ENCODE measurements around the gene BEX4.
A peak's percentile ranks its signal among the peaks of the same experiment; 100 is the strongest.
"Not testable (repeated sequence)": the region's sequence is repeated elsewhere in the genome, so short reads cannot be mapped to it uniquely, and the experiment has no call there.

The BEX4 gene

GRCh38 chrX:103214870-103215424, at the start of gene BEX4:
BEX4 (plus strand) TSS chrX:103215108; CDS start chrX:103216154, 1,046 bp downstream.
- DNase-seq, result peak; percentile 61
- in situ Hi-C loops (cut with HindIII; ENCODE audit: low pct_ligation_motif_present, low pct_unique_long_range_greater_than_20kb, low sequenced_read_pairs), result no loop called here

- no peak for DNase-seq
- in situ Hi-C loops (cut with HindIII; ENCODE audit: low pct_ligation_motif_present, low pct_unique_long_range_greater_than_20kb, low sequenced_read_pairs), result no loop called here
These were observed 44.7 kb upstream of the BEX4 start for GRCh38 chrX:103170216-103170615.

- in situ Hi-C loops (cut with HindIII; ENCODE audit: low pct_ligation_motif_present, low pct_unique_long_range_greater_than_20kb, low sequenced_read_pairs), result no loop called here
- DNase-seq, result no peak
These were observed 43.6 kb upstream of the BEX4 start for GRCh38 chrX:103171353-103171752.

GRCh38 chrX:103175256-103175655, 39.7 kb upstream of the BEX4 start:
- DNase-seq; in situ Hi-C loops (cut with HindIII; ENCODE audit: low pct_ligation_motif_present, low pct_unique_long_range_greater_than_20kb, low sequenced_read_pairs): not testable (repeated sequence)

- peak; percentile 22 for DNase-seq
- in situ Hi-C loops (cut with HindIII; ENCODE audit: low pct_ligation_motif_present, low pct_unique_long_range_greater_than_20kb, low sequenced_read_pairs), result no loop called here
These were observed 38.8 kb upstream of the BEX4 start for GRCh38 chrX:103175944-103176753.

GRCh38 chrX:103177556-103177955, 37.4 kb upstream of the BEX4 start:
- no peak for DNase-seq
- in situ Hi-C loops (cut with HindIII; ENCODE audit: low pct_ligation_motif_present, low pct_unique_long_range_greater_than_20kb, low sequenced_read_pairs), result no loop called here

- DNase-seq, result no peak
- in situ Hi-C loops (cut with HindIII; ENCODE audit: low pct_ligation_motif_present, low pct_unique_long_range_greater_than_20kb, low sequenced_read_pairs), result no loop called here
These were observed 31.0 kb upstream of the BEX4 start for GRCh38 chrX:103183912-103184311.

- no peak for DNase-seq
- in situ Hi-C loops (cut with HindIII; ENCODE audit: low pct_ligation_motif_present, low pct_unique_long_range_greater_than_20kb, low sequenced_read_pairs), result no loop called here
These were observed 26.9 kb upstream of the BEX4 start for GRCh38 chrX:103187953-103188475.

GRCh38 chrX:103197721-103198306, 17.1 kb upstream of the BEX4 start:
- in situ Hi-C loops (cut with HindIII; ENCODE audit: low pct_ligation_motif_present, low pct_unique_long_range_greater_than_20kb, low sequenced_read_pairs), result no loop called here
- DNase-seq, result peak; percentile 17

- in situ Hi-C loops (cut with HindIII; ENCODE audit: low pct_ligation_motif_present, low pct_unique_long_range_greater_than_20kb, low sequenced_read_pairs), result not testable (repeated sequence)
These were observed 16.2 kb upstream of the BEX4 start for GRCh38 chrX:103198668-103199067.

GRCh38 chrX:103201041-103201440, 13.9 kb upstream of the BEX4 start:
- in situ Hi-C loops (cut with HindIII; ENCODE audit: low pct_ligation_motif_present, low pct_unique_long_range_greater_than_20kb, low sequenced_read_pairs), result no loop called here
- DNase-seq, result no peak

More at GRCh38 chrX:103198668-103199067, 16.2 kb upstream of the BEX4 start:
- not testable (repeated sequence) for DNase-seq

GRCh38 chrX:103210056-103210455, 4.9 kb upstream of the BEX4 start:
- no peak for DNase-seq
- in situ Hi-C loops (cut with HindIII; ENCODE audit: low pct_ligation_motif_present, low pct_unique_long_range_greater_than_20kb, low sequenced_read_pairs), result no loop called here

- in situ Hi-C loops (cut with HindIII; ENCODE audit: low pct_ligation_motif_present, low pct_unique_long_range_greater_than_20kb, low sequenced_read_pairs), result no loop called here
- DNase-seq, result peak; percentile 30
These were observed 3.7 kb upstream of the BEX4 start for GRCh38 chrX:103211012-103211715.

- in situ Hi-C loops (cut with HindIII; ENCODE audit: low pct_ligation_motif_present, low pct_unique_long_range_greater_than_20kb, low sequenced_read_pairs), result no loop called here
These were observed 2.0 kb upstream of the BEX4 start for GRCh38 chrX:103212749-103213457.

GRCh38 chrX:103215425-103215991, 600 bp downstream of the BEX4 start:
- in situ Hi-C loops (cut with HindIII; ENCODE audit: low pct_ligation_motif_present, low pct_unique_long_range_greater_than_20kb, low sequenced_read_pairs), result no loop called here
- no peak for DNase-seq

More at GRCh38 chrX:103212749-103213457, 2.0 kb upstream of the BEX4 start:
- no peak for DNase-seq

GRCh38 chrX:103220511-103221323, 5.8 kb downstream of the BEX4 start:
- in situ Hi-C loops (cut with HindIII; ENCODE audit: low pct_ligation_motif_present, low pct_unique_long_range_greater_than_20kb, low sequenced_read_pairs), result no loop called here
- no peak for DNase-seq

GRCh38 chrX:103225918-103226317, 11.0 kb downstream of the BEX4 start:
- DNase-seq; in situ Hi-C loops (cut with HindIII; ENCODE audit: low pct_ligation_motif_present, low pct_unique_long_range_greater_than_20kb, low sequenced_read_pairs): not testable (repeated sequence)
